Stimulated activated memory B cell treated with anti-CD40 and anti-IgM and Interleukin-4, amounts not matched to agents 10 μg/mL and 1 μg/mL and 100 μg/mL, for 72 hours (primary cell): Measurements from ENCODE around the gene PIGU.
A peak's percentile ranks its signal among the peaks of the same experiment; 100 is the strongest.
"Not testable (repeated sequence)": the region's sequence is repeated elsewhere in the genome, so short reads cannot be mapped to it uniquely, and the experiment has no call there.

ENCODE experiments used
- ATAC-seq: fragments of 150-1000 bp; cut with Tn5 transposase; 2 replicates; pipeline ENCODE4 v1.10.0; 2021
- H3K27ac Mint-ChIP-seq: one replicate; pipeline ENCODE4 v1.8.0; 2022; ENCODE audit warnings: mild to moderate bottlenecking, mixed read lengths
- H3K27me3 Mint-ChIP-seq: one replicate; pipeline ENCODE4 v1.8.0; 2022; ENCODE audit warnings: mixed read lengths
- H3K36me3 Mint-ChIP-seq: one replicate; pipeline ENCODE4 v1.8.0; 2022; ENCODE audit warnings: mixed read lengths
- H3K4me1 Mint-ChIP-seq: one replicate; pipeline ENCODE4 v1.8.0; 2022; ENCODE audit warnings: mixed read lengths
- H3K4me3 Mint-ChIP-seq: one replicate; pipeline ENCODE4 v1.8.0; 2022; ENCODE audit warnings: mild to moderate bottlenecking, moderate library complexity, mixed read lengths
- H3K9me3 Mint-ChIP-seq: one replicate; pipeline ENCODE4 v1.8.0; 2022; ENCODE audit warnings: mixed read lengths

The PIGU gene

DNA sequence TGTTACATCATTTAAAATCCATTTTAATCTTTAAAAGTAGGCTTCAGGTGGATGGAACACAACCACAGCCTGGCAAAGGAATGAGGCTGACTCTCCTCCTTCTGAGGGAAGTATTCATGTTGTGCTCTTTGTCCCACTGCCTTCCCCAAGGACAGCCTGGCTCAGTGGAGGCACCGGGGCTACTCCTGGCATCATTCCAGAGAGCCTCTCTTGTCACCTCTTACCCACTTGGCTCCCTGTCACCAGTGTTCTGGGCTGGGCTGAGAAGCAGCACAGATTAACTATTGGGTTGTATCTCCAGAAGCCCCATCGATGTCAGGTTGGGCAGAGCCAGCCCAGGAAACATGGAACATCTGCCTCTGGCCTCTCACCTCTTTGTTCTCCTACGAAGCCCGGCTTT is 16.5 kb upstream of the PIGU start:
- peaks cover 8% of the 10 kb centered on the region for H3K27me3 Mint-ChIP-seq
- no peaks in the 10 kb centered on the region for H3K4me1 Mint-ChIP-seq
- H3K36me3 Mint-ChIP-seq: no peaks in the 10 kb centered on the region
- H3K4me3 Mint-ChIP-seq: no peak overlapping the region
- no peak for ATAC-seq
- no peak overlapping the region for H3K27ac Mint-ChIP-seq
- H3K9me3 Mint-ChIP-seq: no peaks in the 10 kb centered on the region

DNA sequence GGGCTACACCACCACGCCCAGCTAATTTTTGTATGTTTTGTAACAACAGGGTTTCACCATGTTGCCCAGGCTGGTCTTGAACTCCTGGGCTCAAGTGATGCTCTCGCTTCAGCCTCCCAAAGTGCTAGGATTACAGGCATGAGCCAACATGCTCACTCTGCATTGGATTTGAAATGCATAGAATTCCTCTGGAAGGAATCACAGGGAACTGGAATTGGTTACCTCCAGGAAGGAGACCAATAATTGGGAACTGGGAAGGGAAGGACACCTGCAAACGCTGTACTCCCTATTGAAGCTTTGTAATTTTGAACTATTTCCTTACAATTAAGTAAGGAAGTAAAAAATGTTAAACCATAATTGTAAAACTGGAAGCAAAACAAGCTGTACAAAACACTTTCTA is 14.9 kb upstream of the PIGU start:
- Mint-ChIP-seq H3K4me1 (no peaks in the 10 kb centered on the region), H3K4me3 (no peak overlapping the region), H3K9me3 (no peaks in the 10 kb centered on the region), H3K36me3 (no peaks in the 10 kb centered on the region), H3K27me3 (peaks cover 8% of the 10 kb centered on the region), H3K27ac (no peak overlapping the region)
- no peak for ATAC-seq

GRCh38 chr20:34689486-34689885 is 12.6 kb upstream of the PIGU start:
- no peaks in the 10 kb centered on the region for H3K9me3 Mint-ChIP-seq
- no peaks in the 10 kb centered on the region for H3K36me3 Mint-ChIP-seq
- ATAC-seq: no peak
- no peak overlapping the region for H3K4me3 Mint-ChIP-seq
- no peaks in the 10 kb centered on the region for H3K27me3 Mint-ChIP-seq
- no peak overlapping the region for H3K27ac Mint-ChIP-seq
- H3K4me1 Mint-ChIP-seq: no peaks in the 10 kb centered on the region

DNA sequence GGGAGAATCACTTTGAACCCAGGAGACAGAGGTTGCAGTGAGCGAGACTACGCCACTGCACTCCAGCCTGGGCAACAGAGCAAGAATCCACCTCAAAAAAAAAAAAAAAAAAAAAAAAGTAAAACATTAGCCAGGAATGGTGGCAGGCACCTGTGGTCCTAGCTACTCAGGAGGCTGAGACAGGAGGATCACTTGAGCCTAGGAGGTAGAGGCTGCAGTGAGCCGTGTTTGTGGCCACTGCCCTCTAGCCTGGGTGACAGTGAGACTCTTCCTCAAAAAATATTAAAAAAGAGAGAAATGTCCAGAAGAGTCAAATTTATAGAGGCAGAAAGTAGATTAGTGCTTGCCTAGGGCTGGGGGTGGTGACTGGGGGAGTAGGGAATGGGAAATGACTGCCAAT is 6.8 kb upstream of the PIGU start:
- H3K9me3 Mint-ChIP-seq: no peaks in the 10 kb centered on the region
- no peak for ATAC-seq
- H3K27ac Mint-ChIP-seq: no peak overlapping the region

GRCh38 chr20:34680586-34681175 is 3.8 kb upstream of the PIGU start:
- no peaks in the 10 kb centered on the region for H3K9me3 Mint-ChIP-seq
- H3K36me3 Mint-ChIP-seq: peaks cover 6% of the 10 kb centered on the region
- no peaks in the 10 kb centered on the region for H3K27me3 Mint-ChIP-seq
- H3K4me3 Mint-ChIP-seq: no peak overlapping the region
- H3K27ac Mint-ChIP-seq: no peak overlapping the region
- ATAC-seq: no peak
- H3K4me1 Mint-ChIP-seq: peaks cover 17% of the 10 kb centered on the region

More for the DNA sequence above, 6.8 kb upstream of the PIGU start:
- peaks cover 6% of the 10 kb centered on the region for H3K4me1 Mint-ChIP-seq
- no peak overlapping the region for H3K4me3 Mint-ChIP-seq
- peaks cover 6% of the 10 kb centered on the region for H3K36me3 Mint-ChIP-seq
- no peaks in the 10 kb centered on the region for H3K27me3 Mint-ChIP-seq

- H3K27ac Mint-ChIP-seq: peak overlapping the region; percentile 90
- H3K4me3 Mint-ChIP-seq: peak overlapping the region; percentile 84
- H3K36me3 Mint-ChIP-seq: peaks cover 6% of the 10 kb centered on the region
- no peak for ATAC-seq
- peaks cover 25% of the 10 kb centered on the region for H3K4me1 Mint-ChIP-seq
- no peaks in the 10 kb centered on the region for H3K27me3 Mint-ChIP-seq
- no peaks in the 10 kb centered on the region for H3K9me3 Mint-ChIP-seq
Observed at GRCh38 chr20:34675993-34676641, 775 bp downstream of the PIGU start.

GRCh38 chr20:34675561-34675960 is 1.3 kb downstream of the PIGU start:
- Mint-ChIP-seq H3K9me3 (no peaks in the 10 kb centered on the region), H3K27me3 (no peaks in the 10 kb centered on the region), H3K4me1 (peaks cover 25% of the 10 kb centered on the region), H3K36me3 (peaks cover 9% of the 10 kb centered on the region), H3K4me3 (peak overlapping the region; percentile 46), H3K27ac (peak overlapping the region; percentile 90)
- ATAC-seq: no peak

DNA sequence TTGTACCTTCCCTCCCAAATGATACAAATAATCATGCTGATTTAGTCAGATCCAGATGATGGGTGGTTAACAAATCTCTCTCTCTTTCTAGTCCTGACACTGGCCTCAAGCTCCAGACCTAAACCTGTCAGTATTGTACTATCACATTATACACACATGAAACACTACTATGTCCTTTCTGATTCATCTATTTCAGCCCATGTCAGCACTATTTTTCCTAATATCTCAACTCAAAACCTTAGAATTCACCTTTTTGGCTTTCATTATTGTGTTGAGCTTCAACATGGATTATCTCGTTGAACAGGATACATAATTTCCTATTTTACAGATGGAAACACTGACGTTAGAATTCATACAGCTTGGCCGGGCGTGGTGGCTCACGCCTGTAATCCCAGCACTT is 3.5 kb downstream of the PIGU start:
- ATAC-seq: no peak
- H3K27me3 Mint-ChIP-seq: no peaks in the 10 kb centered on the region
- H3K27ac Mint-ChIP-seq: no peak overlapping the region
- peaks cover 19% of the 10 kb centered on the region for H3K4me1 Mint-ChIP-seq
- H3K9me3 Mint-ChIP-seq: no peaks in the 10 kb centered on the region
- no peak overlapping the region for H3K4me3 Mint-ChIP-seq
- H3K36me3 Mint-ChIP-seq: peaks cover 9% of the 10 kb centered on the region

- H3K27me3 Mint-ChIP-seq: no peaks in the 10 kb centered on the region
- no peak overlapping the region for H3K27ac Mint-ChIP-seq
- H3K36me3 Mint-ChIP-seq: peaks cover 15% of the 10 kb centered on the region
- no peaks in the 10 kb centered on the region for H3K9me3 Mint-ChIP-seq
- H3K4me3 Mint-ChIP-seq: no peak overlapping the region
- peaks cover 6% of the 10 kb centered on the region for H3K4me1 Mint-ChIP-seq
- ATAC-seq: no peak
Observed at GRCh38 chr20:34669094-34669493, 7.8 kb downstream of the PIGU start.

DNA sequence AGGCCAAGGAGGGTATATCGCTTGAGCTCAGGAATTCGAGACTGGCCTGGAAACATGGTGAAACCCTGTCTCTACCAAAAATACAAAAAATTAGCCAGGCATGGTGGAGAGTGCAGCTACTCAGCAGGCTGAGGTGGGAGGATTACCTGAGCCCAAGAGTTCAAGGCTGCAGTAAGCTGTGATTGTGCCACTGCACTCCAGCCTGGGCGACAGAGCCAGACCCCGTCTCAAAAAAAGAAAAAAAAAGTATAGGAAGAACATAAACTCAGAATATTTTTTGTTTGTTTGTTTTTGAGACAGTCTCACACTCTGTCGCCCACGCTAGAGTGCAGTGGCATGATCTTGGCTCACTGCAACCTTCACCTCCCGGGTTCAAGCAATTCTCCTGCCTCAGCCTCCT is 12.1 kb downstream of the PIGU start:
- ATAC-seq: not testable (repeated sequence)

GRCh38 chr20:34663213-34663943 is 13.5 kb downstream of the PIGU start:
- Mint-ChIP-seq H3K27ac (no peak overlapping the region), H3K27me3 (no peaks in the 10 kb centered on the region), H3K4me3 (no peak overlapping the region), H3K36me3 (peaks cover 6% of the 10 kb centered on the region), H3K4me1 (peaks cover 16% of the 10 kb centered on the region), H3K9me3 (no peaks in the 10 kb centered on the region)
- ATAC-seq: no peak

More for the DNA sequence above, 12.1 kb downstream of the PIGU start:
- H3K27ac Mint-ChIP-seq, H3K4me3 Mint-ChIP-seq, H3K27me3 Mint-ChIP-seq, H3K36me3 Mint-ChIP-seq, H3K9me3 Mint-ChIP-seq: not testable (repeated sequence)
- peaks cover 16% of the 10 kb centered on the region for H3K4me1 Mint-ChIP-seq

DNA sequence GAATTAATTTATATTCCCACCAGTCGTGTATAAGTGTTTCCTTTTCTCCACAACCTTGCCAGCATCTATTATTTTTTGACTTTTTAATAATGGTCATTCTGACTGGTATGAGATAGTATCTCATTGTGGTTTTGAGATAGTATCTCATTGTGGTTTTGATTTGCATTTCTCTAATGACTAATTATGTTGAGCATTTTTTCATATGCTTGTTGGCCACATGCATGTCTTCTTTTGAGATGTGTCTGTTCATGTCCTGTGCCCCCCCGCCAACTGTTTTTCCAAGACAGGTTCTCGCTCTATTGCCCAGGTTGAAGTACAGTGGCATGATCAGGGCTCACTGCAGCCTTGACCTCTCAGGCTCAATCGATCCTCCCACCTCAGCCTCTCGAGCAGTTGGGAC is 15.1 kb downstream of the PIGU start:
- not testable (repeated sequence) for H3K4me3 Mint-ChIP-seq, H3K27ac Mint-ChIP-seq, ATAC-seq, H3K4me1 Mint-ChIP-seq, H3K27me3 Mint-ChIP-seq, H3K9me3 Mint-ChIP-seq, H3K36me3 Mint-ChIP-seq

DNA sequence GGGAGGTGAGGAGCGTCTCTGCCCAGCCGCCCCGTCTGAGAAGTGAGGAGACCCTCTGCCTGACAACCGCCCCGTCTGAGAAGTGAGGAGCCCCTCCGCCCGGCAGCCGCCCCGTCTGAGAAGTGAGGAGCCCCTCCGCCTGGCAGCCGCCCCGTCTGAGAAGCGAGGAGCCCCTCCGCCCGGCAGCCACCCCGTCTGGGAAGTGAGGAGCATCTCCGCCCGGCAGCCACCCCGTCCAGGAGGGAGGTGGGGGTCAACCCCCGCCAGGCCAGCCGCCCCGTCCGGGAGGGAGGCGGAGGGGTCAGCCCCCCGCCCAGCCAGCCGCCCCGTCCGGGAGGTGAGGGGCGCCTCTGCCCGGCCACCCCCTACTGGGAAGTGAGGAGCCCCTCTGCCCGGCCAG is 18.2 kb downstream of the PIGU start:
- not testable (repeated sequence) for H3K4me3 Mint-ChIP-seq, H3K4me1 Mint-ChIP-seq, H3K27ac Mint-ChIP-seq, ATAC-seq, H3K9me3 Mint-ChIP-seq, H3K27me3 Mint-ChIP-seq
- H3K36me3 Mint-ChIP-seq: peaks cover 14% of the 10 kb centered on the region

DNA sequence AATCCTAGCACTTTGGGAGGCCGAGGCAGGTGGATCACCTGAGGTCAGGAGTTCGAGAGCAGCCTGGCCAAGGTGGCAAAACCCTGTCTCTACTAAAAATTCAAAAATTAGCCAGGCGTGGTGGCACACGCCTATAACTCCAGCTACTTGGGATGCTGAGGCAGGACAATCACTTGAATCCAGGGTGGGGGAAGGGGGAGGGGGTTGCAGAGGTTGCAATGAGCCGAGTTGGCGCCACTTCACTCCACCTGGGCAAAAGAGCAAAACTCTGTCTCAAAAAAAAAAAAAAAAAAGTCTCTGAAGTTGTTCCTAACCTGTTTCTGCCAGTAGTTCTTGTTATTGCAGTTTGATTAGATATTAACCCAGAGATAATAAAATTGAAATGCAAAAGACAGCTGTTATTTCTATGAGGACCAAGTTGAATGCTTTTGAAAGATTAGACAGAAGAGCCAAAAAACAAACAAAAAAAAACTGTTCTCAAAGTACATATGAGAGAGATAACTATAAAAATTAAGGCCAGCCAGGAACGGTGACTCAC is 22.6 kb downstream of the PIGU start:
- no peaks in the 10 kb centered on the region for H3K27me3 Mint-ChIP-seq
- ATAC-seq: no peak
- peaks cover 38% of the 10 kb centered on the region for H3K36me3 Mint-ChIP-seq
- H3K9me3 Mint-ChIP-seq: no peaks in the 10 kb centered on the region
- H3K4me1 Mint-ChIP-seq: no peaks in the 10 kb centered on the region
- no peak overlapping the region for H3K27ac Mint-ChIP-seq
- H3K4me3 Mint-ChIP-seq: no peak overlapping the region

- Mint-ChIP-seq H3K27ac (no peak overlapping the region), H3K9me3 (no peaks in the 10 kb centered on the region), H3K4me3 (no peak overlapping the region), H3K36me3 (peaks cover 33% of the 10 kb centered on the region), H3K27me3 (no peaks in the 10 kb centered on the region), H3K4me1 (no peaks in the 10 kb centered on the region)
- ATAC-seq: no peak
Observed at GRCh38 chr20:34651200-34651599, 25.7 kb downstream of the PIGU start.

GRCh38 chr20:34647737-34648136 is 29.2 kb downstream of the PIGU start:
- H3K4me1 Mint-ChIP-seq: no peaks in the 10 kb centered on the region
- H3K27ac Mint-ChIP-seq: no peak overlapping the region
- H3K27me3 Mint-ChIP-seq: no peaks in the 10 kb centered on the region
- peaks cover 34% of the 10 kb centered on the region for H3K36me3 Mint-ChIP-seq
- ATAC-seq: no peak
- H3K4me3 Mint-ChIP-seq: no peak overlapping the region
- H3K9me3 Mint-ChIP-seq: no peaks in the 10 kb centered on the region
